Activated effector memory CD4-positive, alpha-beta T cell treated with Interleukin-2 at 50 U/mL for 16 hours (primary cell): ENCODE results near the gene RCBTB2.

Source experiments
- DNase-seq: peaks from one replicate; pipeline ENCODE4 v3.0.0-alpha.2; 2020

RCBTB2 gene

GRCh38 chr13:48528720-48529119 is 4.2 kb downstream of the RCBTB2 start:
- no peak for DNase-seq

- DNase-seq = no peak
Measured at GRCh38 chr13:48527955-48528354, 4.9 kb downstream of the RCBTB2 start.

GRCh38 chr13:48526286-48526685 is 6.6 kb downstream of the RCBTB2 start:
- no peak for DNase-seq

- DNase-seq = no peak
Measured at GRCh38 chr13:48518083-48518482, 14.8 kb downstream of the RCBTB2 start.

- DNase-seq = no peak
Measured at GRCh38 chr13:48515732-48516131, 17.1 kb downstream of the RCBTB2 start.

- DNase-seq = no peak
Measured at GRCh38 chr13:48514793-48515192, 18.1 kb downstream of the RCBTB2 start.

- no peak for DNase-seq
Measured at GRCh38 chr13:48511621-48512230, 21.2 kb downstream of the RCBTB2 start.

- DNase-seq = no peak
Measured at GRCh38 chr13:48510698-48511097, 22.2 kb downstream of the RCBTB2 start.

- no peak for DNase-seq
Measured at GRCh38 chr13:48508011-48508410, 24.9 kb downstream of the RCBTB2 start.

- DNase-seq = no peak
Measured at GRCh38 chr13:48507021-48507420, 25.9 kb downstream of the RCBTB2 start.

- no peak for DNase-seq
Measured at GRCh38 chr13:48506092-48506701, 26.7 kb downstream of the RCBTB2 start.

GRCh38 chr13:48505597-48506091 is 27.2 kb downstream of the RCBTB2 start:
- DNase-seq = peak; percentile 47

GRCh38 chr13:48505012-48505411 is 27.9 kb downstream of the RCBTB2 start:
- no peak for DNase-seq

- no peak for DNase-seq
Measured at GRCh38 chr13:48504606-48505005, 28.3 kb downstream of the RCBTB2 start.

- no peak for DNase-seq
Measured at GRCh38 chr13:48502601-48503319, 30.1 kb downstream of the RCBTB2 start.

GRCh38 chr13:48501705-48502104 is 31.2 kb downstream of the RCBTB2 start:
- no peak for DNase-seq

- no peak for DNase-seq
Measured at GRCh38 chr13:48500652-48501197, 32.2 kb downstream of the RCBTB2 start.

GRCh38 chr13:48497669-48498068 is 35.2 kb downstream of the RCBTB2 start:
- no peak for DNase-seq

GRCh38 chr13:48496271-48497161 is 36.4 kb downstream of the RCBTB2 start:
- DNase-seq = no peak

GRCh38 chr13:48494874-48495273 is 38.0 kb downstream of the RCBTB2 start:
- DNase-seq = no peak

- no peak for DNase-seq
Measured at GRCh38 chr13:48493851-48494250, 39.0 kb downstream of the RCBTB2 start.

- no peak for DNase-seq
Measured at GRCh38 chr13:48493066-48493765, 39.7 kb downstream of the RCBTB2 start.
